Gastrocnemius medialis (tissue), 4 donors: ENCODE results near the gene FGF21.

Experiments used
- POLR2A ChIP-seq, 2 donors: fragments of 450-650 bp; IDR thresholded peaks; one replicate each; pipeline ENCODE4 v1.6.1; 2017; ENCODE audit warnings: antibody characterized with exemption in 2 of 2, mild to moderate bottlenecking in 2 of 2, moderate library complexity in 2 of 2
- TF ChIP-seq, protein P1 (sequence below), 5 experiments: fragments of 450-650 bp in 3 of 5; fragments of 200-600 bp in 2 of 5; sonication (generic) in 2 of 5; IDR thresholded peaks in 4 of 5; conservative IDR thresholded peaks in 1 of 5; 1 replicate in 4 of 5; 2 replicates in 1 of 5; pipeline ENCODE4 v1.5.1; 2016 to 2019; ENCODE audit warnings: antibody characterized with exemption in 5 of 5, mild to moderate bottlenecking in 3 of 5, moderate library complexity in 3 of 5

DNA sequence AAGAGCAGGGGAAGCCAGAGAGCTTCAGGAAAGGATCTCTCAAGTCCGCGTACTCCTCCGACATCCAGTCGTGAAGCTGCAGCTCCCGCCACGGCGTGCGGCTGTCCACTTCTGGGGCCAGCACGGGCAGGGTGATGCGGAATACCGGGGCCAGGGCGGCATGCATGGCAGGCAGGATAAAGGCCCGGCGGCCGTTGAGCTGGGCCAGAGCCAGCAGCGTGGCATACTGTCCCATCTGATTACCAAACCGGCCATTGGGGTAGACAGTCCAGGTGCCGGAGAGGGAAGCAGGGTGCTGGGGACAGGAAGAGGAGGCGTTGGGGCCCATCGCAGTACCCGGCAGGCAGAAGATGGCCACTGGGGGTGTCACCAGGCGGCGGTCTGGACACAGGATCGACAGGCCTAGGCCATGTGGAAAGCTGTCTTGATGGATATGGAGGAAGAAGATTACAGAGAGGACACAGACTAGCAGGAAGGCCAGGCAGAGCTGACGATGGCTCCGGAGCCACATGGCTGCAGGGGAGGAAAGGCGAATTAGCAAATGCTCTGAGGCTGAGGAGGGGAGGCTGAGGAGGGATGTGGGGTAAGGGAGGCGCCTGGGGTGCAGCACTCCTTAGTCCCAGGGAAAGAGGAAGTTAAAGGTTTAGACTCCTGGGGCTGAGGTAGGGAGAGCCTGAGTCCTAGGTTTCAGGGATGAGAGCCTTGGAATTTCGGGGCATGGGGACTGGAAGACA, 4.4 kb upstream of the FGF21 start:
- TF ChIP-seq, protein P1, sequence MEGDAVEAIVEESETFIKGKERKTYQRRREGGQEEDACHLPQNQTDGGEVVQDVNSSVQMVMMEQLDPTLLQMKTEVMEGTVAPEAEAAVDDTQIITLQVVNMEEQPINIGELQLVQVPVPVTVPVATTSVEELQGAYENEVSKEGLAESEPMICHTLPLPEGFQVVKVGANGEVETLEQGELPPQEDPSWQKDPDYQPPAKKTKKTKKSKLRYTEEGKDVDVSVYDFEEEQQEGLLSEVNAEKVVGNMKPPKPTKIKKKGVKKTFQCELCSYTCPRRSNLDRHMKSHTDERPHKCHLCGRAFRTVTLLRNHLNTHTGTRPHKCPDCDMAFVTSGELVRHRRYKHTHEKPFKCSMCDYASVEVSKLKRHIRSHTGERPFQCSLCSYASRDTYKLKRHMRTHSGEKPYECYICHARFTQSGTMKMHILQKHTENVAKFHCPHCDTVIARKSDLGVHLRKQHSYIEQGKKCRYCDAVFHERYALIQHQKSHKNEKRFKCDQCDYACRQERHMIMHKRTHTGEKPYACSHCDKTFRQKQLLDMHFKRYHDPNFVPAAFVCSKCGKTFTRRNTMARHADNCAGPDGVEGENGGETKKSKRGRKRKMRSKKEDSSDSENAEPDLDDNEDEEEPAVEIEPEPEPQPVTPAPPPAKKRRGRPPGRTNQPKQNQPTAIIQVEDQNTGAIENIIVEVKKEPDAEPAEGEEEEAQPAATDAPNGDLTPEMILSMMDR (IDR thresholded peaks at IDR 0.05 in 4 of 5, conservative IDR thresholded peaks at IDR 0.05 in 1 of 5) = no peak
- TF ChIP-seq POLR2A (IDR thresholded peaks at IDR 0.05) = no peak
